Adipocyte (in vitro differentiated cells): ENCODE data around the gene NPAS3.

Experiments
- DNase-seq: peaks from one replicate; pipeline ENCODE4 v3.0.0-alpha.2; 2015; ENCODE audit warnings: low read depth
- H3K27me3 ChIP-seq: replicated peaks from 2 replicates; pipeline ENCODE4 v1.7.0; 2013; ENCODE audit warnings: mild to moderate bottlenecking, low read length, moderate library complexity; ENCODE audit not compliant: control insufficient read depth, insufficient read depth
- H3K36me3 ChIP-seq: 2 replicates; pipeline ENCODE4 v1.7.0; 2013; ENCODE audit warnings: low read length, mild to moderate bottlenecking, moderate library complexity; ENCODE audit not compliant: control insufficient read depth, insufficient read depth, severe bottlenecking
- H3K4me1 ChIP-seq: 2 replicates; pipeline ENCODE4 v1.7.0; 2013; ENCODE audit warnings: mild to moderate bottlenecking, low read length, moderate library complexity; ENCODE audit not compliant: control insufficient read depth, insufficient read depth
- H3K4me3 ChIP-seq: 2 replicates; pipeline ENCODE4 v1.7.0; 2013; ENCODE audit warnings: mild to moderate bottlenecking, low read length, moderate library complexity
- H3K9ac ChIP-seq: 2 replicates; pipeline ENCODE4 v1.7.0; 2013; ENCODE audit warnings: mild to moderate bottlenecking, low read length, moderate library complexity
- H3K9me3 ChIP-seq: 2 replicates; pipeline ENCODE4 v1.7.0; 2013; ENCODE audit warnings: mild to moderate bottlenecking, low read length, moderate library complexity; ENCODE audit not compliant: control insufficient read depth

The NPAS3 gene

GRCh38 chr14:33490555-33490954, 551.9 kb downstream of the NPAS3 start:
- Histone ChIP-seq H3K27me3 (no peaks in the 10 kb centered on the region), H3K9me3 (peaks cover 7% of the 10 kb centered on the region), H3K4me3 (no peak overlapping the region), H3K4me1 (no peaks in the 10 kb centered on the region), H3K9ac (no peak overlapping the region), H3K36me3 (no peaks in the 10 kb centered on the region)
- no peak for DNase-seq

DNA sequence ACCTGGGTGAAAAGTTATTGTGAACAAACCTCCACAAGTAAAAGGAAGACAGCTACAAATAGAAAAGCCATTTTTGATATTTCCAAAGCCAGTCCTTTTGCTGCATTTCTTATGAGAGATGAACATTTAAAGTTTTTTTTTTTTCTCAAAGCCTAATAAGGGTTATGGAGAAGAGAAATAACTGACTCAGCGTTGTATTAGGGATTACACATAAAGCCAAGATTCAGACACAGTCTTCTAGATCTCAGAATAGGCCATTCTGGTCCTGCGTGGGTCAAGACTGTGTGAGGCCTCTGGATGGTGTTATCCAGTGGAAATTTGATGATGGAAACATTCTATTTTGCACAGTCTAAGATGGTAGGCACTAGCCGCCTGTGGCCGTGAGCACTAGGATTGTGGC, 552.4 kb downstream of the NPAS3 start:
- no peak overlapping the region for H3K4me3 ChIP-seq
- no peak overlapping the region for H3K9ac ChIP-seq
- peaks cover 7% of the 10 kb centered on the region for H3K9me3 ChIP-seq
- H3K4me1 ChIP-seq: no peaks in the 10 kb centered on the region
- no peaks in the 10 kb centered on the region for H3K27me3 ChIP-seq
- no peaks in the 10 kb centered on the region for H3K36me3 ChIP-seq
- DNase-seq: no peak

- no peaks in the 10 kb centered on the region for H3K4me1 ChIP-seq
- DNase-seq: no peak
Measured at GRCh38 chr14:33492491-33492890, 553.8 kb downstream of the NPAS3 start.

DNA sequence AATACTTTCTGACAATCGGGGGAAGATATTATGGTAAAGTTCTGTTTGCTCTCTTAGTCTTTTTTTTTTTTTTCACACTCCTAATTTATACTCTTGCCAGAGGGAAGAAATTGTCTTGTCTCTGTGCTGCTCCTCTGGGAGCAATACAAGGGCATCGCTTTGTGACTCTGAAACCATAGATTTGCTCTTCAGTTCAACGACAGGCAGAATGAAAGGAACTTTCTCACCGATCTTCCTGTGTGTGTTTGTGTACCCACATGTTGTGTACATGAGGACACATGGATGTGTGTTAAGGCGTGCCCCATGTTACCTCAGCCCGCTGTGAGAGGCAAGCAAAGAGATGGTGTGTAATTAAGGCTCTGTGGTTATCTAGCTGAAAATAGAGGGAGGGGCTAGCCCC, 554.6 kb downstream of the NPAS3 start:
- H3K4me3 ChIP-seq: no peak overlapping the region
- no peak for DNase-seq

More at GRCh38 chr14:33492491-33492890, 553.8 kb downstream of the NPAS3 start:
- Histone ChIP-seq H3K4me3 (no peak overlapping the region), H3K27me3 (no peaks in the 10 kb centered on the region), H3K9me3 (peaks cover 7% of the 10 kb centered on the region), H3K9ac (no peak overlapping the region), H3K36me3 (no peaks in the 10 kb centered on the region)

DNA sequence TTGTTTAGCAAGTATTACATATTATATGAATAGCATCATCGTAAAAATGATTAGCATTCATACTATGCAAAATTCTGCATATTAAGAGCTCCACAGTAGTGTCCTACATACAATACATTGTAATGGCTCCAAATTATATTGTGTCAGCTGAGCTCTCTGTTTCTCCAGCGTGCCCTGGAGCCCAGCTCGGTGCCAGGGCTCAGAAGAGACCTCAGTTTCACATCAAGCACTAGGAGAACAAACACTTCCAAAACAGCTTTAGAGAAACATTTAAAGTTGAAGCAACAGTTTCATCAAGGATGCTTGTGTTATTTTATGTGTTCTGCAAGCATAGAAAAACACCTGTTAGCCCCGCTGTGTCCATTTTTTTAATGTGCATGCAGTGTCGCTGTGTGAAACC, 555.3 kb downstream of the NPAS3 start:
- no peak for DNase-seq
- H3K9ac ChIP-seq: no peak overlapping the region
- H3K4me1 ChIP-seq: no peaks in the 10 kb centered on the region
- peaks cover 7% of the 10 kb centered on the region for H3K9me3 ChIP-seq
- H3K36me3 ChIP-seq: no peaks in the 10 kb centered on the region
- no peak overlapping the region for H3K4me3 ChIP-seq
- no peaks in the 10 kb centered on the region for H3K27me3 ChIP-seq

More for the DNA sequence above, 554.6 kb downstream of the NPAS3 start:
- Histone ChIP-seq H3K27me3 (no peaks in the 10 kb centered on the region), H3K9ac (no peak overlapping the region), H3K9me3 (peaks cover 7% of the 10 kb centered on the region), H3K36me3 (no peaks in the 10 kb centered on the region), H3K4me1 (no peaks in the 10 kb centered on the region)

DNA sequence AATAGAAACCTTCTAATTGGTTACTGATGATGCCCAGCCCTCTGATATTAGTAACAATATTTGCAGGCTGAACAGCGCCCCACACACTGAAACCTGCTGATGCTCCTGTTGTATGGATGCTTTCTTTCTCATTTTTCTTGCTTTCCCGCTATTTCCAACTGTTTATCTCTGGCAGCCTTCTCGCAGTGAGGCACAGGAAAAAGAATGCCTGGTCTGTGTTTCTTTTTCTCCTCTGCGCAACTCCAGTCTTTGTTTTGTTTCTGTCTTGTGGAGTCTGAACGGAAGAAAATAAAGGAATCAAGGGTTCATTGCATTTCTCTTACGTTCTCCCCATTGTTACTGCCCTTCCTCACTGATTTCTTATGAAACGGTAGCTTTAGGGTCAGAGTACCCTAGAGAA, 561.0 kb downstream of the NPAS3 start:
- no peak overlapping the region for H3K4me3 ChIP-seq
- peaks cover 2% of the 10 kb centered on the region for H3K27me3 ChIP-seq
- H3K9ac ChIP-seq: no peak overlapping the region
- no peak for DNase-seq
- H3K4me1 ChIP-seq: no peaks in the 10 kb centered on the region
- peaks cover 4% of the 10 kb centered on the region for H3K9me3 ChIP-seq
- no peaks in the 10 kb centered on the region for H3K36me3 ChIP-seq

DNA sequence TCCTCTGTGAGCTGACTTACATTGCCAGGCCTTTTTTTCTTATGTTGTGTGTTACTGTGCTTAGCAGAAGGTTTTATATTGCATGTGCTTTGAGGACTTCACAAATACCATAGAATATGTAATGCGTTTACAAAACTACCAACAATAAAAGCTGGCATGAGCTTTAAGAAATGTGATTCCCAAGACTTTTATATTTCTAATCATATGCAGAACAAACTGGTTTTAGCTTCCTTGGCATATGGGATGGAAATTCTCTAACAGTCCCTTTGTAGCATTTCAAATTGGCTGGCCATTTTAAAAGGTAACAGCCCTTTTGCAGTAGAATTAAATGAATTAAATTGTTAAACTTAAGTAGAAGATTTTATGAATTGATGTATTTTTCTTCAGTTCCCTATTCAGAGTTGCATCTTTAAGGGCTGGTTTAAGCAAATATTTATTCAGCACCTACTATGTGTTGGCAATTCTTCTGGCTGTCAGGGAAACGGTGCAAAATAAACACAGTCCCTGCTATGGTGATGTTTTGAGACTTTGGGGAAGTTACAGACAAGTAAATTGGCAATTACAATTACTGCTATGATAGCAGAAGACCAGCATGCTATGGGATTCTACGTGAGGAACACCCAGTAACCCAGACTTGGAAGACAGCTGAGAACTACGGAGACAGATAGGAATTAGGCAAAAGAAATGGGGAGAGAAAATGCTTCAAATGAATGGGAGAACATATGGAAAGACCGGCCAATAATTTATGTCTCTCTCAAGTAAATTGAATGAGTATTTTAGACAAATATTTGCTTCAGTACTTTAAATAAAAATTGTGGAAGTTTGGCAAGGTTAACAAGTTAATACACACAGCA, 565.8 kb downstream of the NPAS3 start:
- H3K9ac ChIP-seq: no peak overlapping the region
- H3K27me3 ChIP-seq: peaks cover 3% of the 10 kb centered on the region
- no peaks in the 10 kb centered on the region for H3K9me3 ChIP-seq
- H3K36me3 ChIP-seq: no peaks in the 10 kb centered on the region
- H3K4me3 ChIP-seq: no peak overlapping the region
- DNase-seq: no peak
- no peaks in the 10 kb centered on the region for H3K4me1 ChIP-seq

GRCh38 chr14:33505266-33505962, 566.7 kb downstream of the NPAS3 start:
- Histone ChIP-seq H3K4me3 (no peak overlapping the region), H3K9me3 (no peaks in the 10 kb centered on the region), H3K27me3 (peaks cover 3% of the 10 kb centered on the region), H3K36me3 (no peaks in the 10 kb centered on the region), H3K9ac (no peak overlapping the region), H3K4me1 (peaks cover 7% of the 10 kb centered on the region)
- no peak for DNase-seq

- DNase-seq: no peak
- Histone ChIP-seq H3K4me3 (no peak overlapping the region), H3K9me3 (no peaks in the 10 kb centered on the region), H3K4me1 (peaks cover 9% of the 10 kb centered on the region), H3K36me3 (no peaks in the 10 kb centered on the region), H3K27me3 (peaks cover 3% of the 10 kb centered on the region), H3K9ac (no peak overlapping the region)
Measured at GRCh38 chr14:33505963-33506329, 567.3 kb downstream of the NPAS3 start.

- Histone ChIP-seq H3K4me1 (peaks cover 20% of the 10 kb centered on the region), H3K27me3 (peaks cover 3% of the 10 kb centered on the region), H3K4me3 (no peak overlapping the region), H3K36me3 (no peaks in the 10 kb centered on the region), H3K9ac (no peak overlapping the region), H3K9me3 (no peaks in the 10 kb centered on the region)
- no peak for DNase-seq
Measured at GRCh38 chr14:33508126-33509062, 569.7 kb downstream of the NPAS3 start.

- Histone ChIP-seq H3K27me3 (peaks cover 6% of the 10 kb centered on the region), H3K9me3 (no peaks in the 10 kb centered on the region), H3K4me3 (no peak overlapping the region), H3K36me3 (no peaks in the 10 kb centered on the region), H3K4me1 (peaks cover 20% of the 10 kb centered on the region), H3K9ac (no peak overlapping the region)
- no peak for DNase-seq
Measured at GRCh38 chr14:33509454-33509853, 570.8 kb downstream of the NPAS3 start.
